Spleen (tissue), 11 donors: ENCODE data around the gene MYO1D. TPM values are rescaled to one million over a fixed set of nuclear protein-coding genes. Genes with fewer than 3 reads are reported as not detected.

Source experiments
- DNase-seq: peaks from one replicate; pipeline ENCODE4 v3.0.0-alpha.2; 2020
- H3K27ac ChIP-seq, 8 donors: fragments of 200-600 bp; sonication (generic) in 7 of 8; 1 replicate in 4 of 8; 2 replicates in 4 of 8; pipeline versions ENCODE4 v1.5.0 to v1.8.0; 2016 to 2021; ENCODE audit warnings: inconsistent platforms in 4 of 8, mild to moderate bottlenecking in 4 of 8, moderate library complexity in 1 of 8
- H3K27me3 ChIP-seq, 7 donors: fragments of 200-600 bp; sonication (generic) in 6 of 7; replicated peaks in 1 of 7; 1 replicate in 4 of 7; 2 replicates in 3 of 7; pipeline versions ENCODE4 v1.5.0 to v1.8.0; 2016 to 2021; ENCODE audit warnings: inconsistent platforms in 3 of 7, mild to moderate bottlenecking in 1 of 7
- H3K36me3 ChIP-seq, 6 donors: fragments of 200-600 bp; sonication (generic) in 5 of 6; 1 replicate in 4 of 6; 2 replicates in 2 of 6; pipeline versions ENCODE4 v1.5.0 to v1.8.0; 2016 to 2021; ENCODE audit warnings: inconsistent platforms in 2 of 6
- H3K4me1 ChIP-seq, 6 donors: fragments of 200-600 bp; sonication (generic) in 5 of 6; 1 replicate in 3 of 6; 2 replicates in 3 of 6; pipeline versions ENCODE4 v1.5.0 to v1.8.0; 2016 to 2021; ENCODE audit warnings: inconsistent platforms in 3 of 6
- H3K4me3 ChIP-seq, 8 donors: fragments of 200-600 bp; sonication (generic) in 7 of 8; 1 replicate in 4 of 8; 2 replicates in 4 of 8; pipeline versions ENCODE4 v1.5.0 to v1.8.0; 2016 to 2021; ENCODE audit warnings: inconsistent platforms in 4 of 8, mild to moderate bottlenecking in 4 of 8, moderate library complexity in 2 of 8
- H3K9me3 ChIP-seq, 8 donors: fragments of 200-600 bp; sonication (generic) in 7 of 8; 1 replicate in 4 of 8; 2 replicates in 4 of 8; pipeline versions ENCODE4 v1.5.0 to v1.8.0; 2016 to 2021; ENCODE audit warnings: inconsistent platforms in 4 of 8
- CTCF ChIP-seq, 11 experiments: fragments of 200-600 bp in 7 of 11; fragments of 450-650 bp in 4 of 11; sonication (generic) in 4 of 11; IDR thresholded peaks in 8 of 11; conservative IDR thresholded peaks in 3 of 11; 1 replicate in 7 of 11; 2 replicates in 4 of 11; pipeline versions ENCODE4 v1.4.0 to v1.8.0; 2016 to 2021; ENCODE audit warnings: antibody characterized with exemption in 11 of 11, inconsistent platforms in 4 of 11, mild to moderate bottlenecking in 1 of 11
- POLR2A ChIP-seq, 3 donors: fragments of 450-650 bp; IDR thresholded peaks; one replicate each; pipeline ENCODE4 v1.5.1; 2017; ENCODE audit warnings: antibody characterized with exemption in 3 of 3, mild to moderate bottlenecking in 1 of 3
- POLR2AphosphoS5 ChIP-seq, 3 donors: sonication (generic); formaldehyde crosslinking; IDR thresholded peaks; one replicate each; pipeline ENCODE4 v1.5.1; 2017; ENCODE audit warnings: antibody characterized with exemption in 3 of 3
- WGBS, 5 donors: extraction: QIAGEN DNeasy Blood & Tissue Kit in 3 of 5; methylation state at CpG; one replicate each; pipeline versions ENCODE4 v1.1.5 to v1.1.7; 2013 to 2018; 5-methylcytosine and 5-hydroxymethylcytosine counted together
- intact Hi-C: fragments of 100-400 bp; cut with DNase I; formaldehyde crosslinking; loops from one replicate; pipeline ENCODE4 v1.15.0; 2023; ENCODE audit warnings: low total_unique reads
- polyA plus RNA-seq, 3 donors: library from polyadenylated mRNA; stranded (reverse); fragments of 200-250 nt; gene quantifications; one replicate each; pipeline ENCODE4 v1.2.1, GENCODE V29; 2013
- total RNA-seq, 7 donors: library from RNA; depleted of rRNA in 3 of 7; stranded (reverse); fragments of >200 nt in 3 of 7; fragmentation: NEBNext Ultra II Directional in 4 of 7; extraction: Animal tissue kit (Norgen Biotek cat#: 25700) in 4 of 7; gene quantifications; one replicate each; pipeline versions ENCODE4 v1.1.0 to v1.2.1, GENCODE V29; 2016 to 2021
- donor health status: healthy with polysubstance abuse.
- donor health status: DM: no; HTN: no; CAD: no; lungs with moderate emphysema.
- donor health status: DM: no; HTN: no; CAD: no.
- donor health status: Bipolar disorder and iron deficiency.
- donor health status: healthy.
- donor health status: DM: no; HTN: no; CAD: no.
- donor health status: DM: yes; HTN: yes; CAD: no.

MYO1D gene
- total and polyA plus RNA-seq, 10 donors, result 2.3 to 36.4 (median 23.4) TPM

GRCh38 chr17:32610943-32611342 is 266.0 kb downstream of the MYO1D start:
- Histone ChIP-seq H3K4me3 (no peak overlapping the region), H3K27me3 (no peaks in the 10 kb centered on the region), H3K9me3 (no peaks in the 10 kb centered on the region), H3K36me3 (no peaks in the 10 kb centered on the region), H3K4me1 (peaks cover 0 to 11% (median 7%) of the 10 kb centered on the region in 6 donors), H3K27ac (no peak overlapping the region)
- TF ChIP-seq CTCF (IDR thresholded peaks at IDR 0.05 in 8 of 11, conservative IDR thresholded peaks at IDR 0.05 in 3 of 11) (no peak), POLR2AphosphoS5 (IDR thresholded peaks at IDR 0.05) (no peak), POLR2A (IDR thresholded peaks at IDR 0.05) (no peak)
- intact Hi-C loops, result loop anchor here (5.0 kb wide), 1 partner anchor 129 kb away; no protein-coding TSS in a partner anchor
- no peak for DNase-seq
- 96 to 99% (median 97%) methylated on average over 6 of the region's 6 CpGs for WGBS, 5 donors

DNA sequence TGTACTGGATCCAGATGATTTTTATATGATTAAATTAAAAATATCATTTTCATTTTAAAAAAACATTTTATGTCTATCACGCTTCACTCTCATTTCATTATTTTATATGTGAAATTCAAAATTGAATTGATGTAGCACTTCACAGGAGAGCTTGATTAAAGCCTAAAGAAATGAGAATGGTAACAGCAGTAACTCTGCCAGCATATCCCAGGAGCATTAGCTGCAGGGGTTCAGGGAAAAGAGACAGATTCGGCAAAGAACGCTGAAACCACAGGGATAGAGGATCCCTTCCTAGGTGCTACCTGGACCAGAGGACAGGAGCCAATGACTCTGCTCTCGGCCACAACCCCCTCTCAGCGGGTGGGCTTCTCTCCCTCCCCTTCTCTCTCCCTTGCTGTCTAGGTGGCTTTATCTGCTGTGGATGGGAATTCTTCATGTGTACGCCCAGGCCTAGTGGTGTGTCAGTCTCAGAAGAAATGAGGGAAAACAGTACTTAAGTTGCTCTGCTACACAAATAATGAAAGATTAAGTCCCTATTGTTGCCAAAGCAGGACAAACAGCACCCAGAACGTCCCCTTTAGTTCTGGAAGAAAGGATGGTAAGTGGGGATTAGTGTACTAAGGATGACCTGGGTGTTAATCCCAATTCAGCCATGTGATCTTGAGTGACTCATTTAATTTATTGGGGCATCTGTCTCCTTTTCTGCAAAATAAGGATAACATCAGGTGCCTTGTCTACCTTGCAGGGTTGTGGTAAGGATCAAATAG is 266.9 kb downstream of the MYO1D start:
- Histone ChIP-seq H3K27ac (no peak overlapping the region), H3K4me1 (peaks cover 0 to 11% (median 7%) of the 10 kb centered on the region in 6 donors), H3K27me3 (no peaks in the 10 kb centered on the region), H3K9me3 (no peaks in the 10 kb centered on the region), H3K4me3 (no peak overlapping the region), H3K36me3 (no peaks in the 10 kb centered on the region)
- no peak for DNase-seq
- TF ChIP-seq POLR2A (IDR thresholded peaks at IDR 0.05) (no peak), POLR2AphosphoS5 (IDR thresholded peaks at IDR 0.05) (no peak), CTCF (IDR thresholded peaks at IDR 0.05 in 8 of 11, conservative IDR thresholded peaks at IDR 0.05 in 3 of 11) (no peak)
- intact Hi-C loops, result loop anchor here (5.0 kb wide), 1 partner anchor 128 kb away; no protein-coding TSS in a partner anchor
- 88 to 95% (median 92%) methylated on average over 7 of the region's 7 CpGs for WGBS, 5 donors

GRCh38 chr17:32609085-32609484 is 267.8 kb downstream of the MYO1D start:
- no peaks in the 10 kb centered on the region for H3K9me3 ChIP-seq
- H3K4me1 ChIP-seq, result peaks cover 0 to 11% (median 7%) of the 10 kb centered on the region in 6 donors
- intact Hi-C loops, result no loop called here
- peak; percentile 92 for DNase-seq
- no peak overlapping the region for H3K4me3 ChIP-seq
- 16 to 45% (median 28%) methylated on average over 7 of the region's 7 CpGs for WGBS, 5 donors
- peak; percentile 35 to 65 (median 58) for TF ChIP-seq POLR2AphosphoS5 (IDR thresholded peaks at IDR 0.05)
- TF ChIP-seq CTCF (IDR thresholded peaks at IDR 0.05 in 8 of 11, conservative IDR thresholded peaks at IDR 0.05 in 3 of 11), result peak; percentile 57 to 88 (median 77)
- no peak for TF ChIP-seq POLR2A (IDR thresholded peaks at IDR 0.05)
- peak overlapping the region in 1 of 8 donors; percentile 40 for H3K27ac ChIP-seq
- H3K27me3 ChIP-seq, result no peaks in the 10 kb centered on the region
- H3K36me3 ChIP-seq, result peaks cover 0 to 7% (median 0%) of the 10 kb centered on the region in 6 donors

- intact Hi-C loops, result no loop called here
- Histone ChIP-seq H3K9me3 (no peaks in the 10 kb centered on the region), H3K4me1 (peaks cover 0 to 11% (median 7%) of the 10 kb centered on the region in 6 donors), H3K27me3 (no peaks in the 10 kb centered on the region), H3K4me3 (no peak overlapping the region), H3K36me3 (peaks cover 0 to 8% (median 0%) of the 10 kb centered on the region in 6 donors), H3K27ac (no peak overlapping the region)
- no peak for TF ChIP-seq POLR2A (IDR thresholded peaks at IDR 0.05)
- TF ChIP-seq POLR2AphosphoS5 (IDR thresholded peaks at IDR 0.05), result no peak
- TF ChIP-seq CTCF (IDR thresholded peaks at IDR 0.05 in 8 of 11, conservative IDR thresholded peaks at IDR 0.05 in 3 of 11), result no peak
- no peak for DNase-seq
Measured at GRCh38 chr17:32608267-32608666, 268.7 kb downstream of the MYO1D start.
